ENCODE measurements around the gene PATZ1. TPM values are rescaled to one million over a fixed set of nuclear protein-coding genes. Genes with fewer than 3 reads are reported as not detected.

PATZ1 gene
- total and polyA plus RNA-seq, 9 of the 15 experiments (the other 6 are each of a cell fraction or from before 2014, with no cell fraction given): 0.63 to 7.8 (median 4.2) TPM

GRCh38 chr22:31302006-31302405 is 44.1 kb downstream of the PATZ1 start (continued):
- no peak for TF ChIP-seq MXD1 (CRISPR knock-in tag; IDR thresholded peaks at IDR 0.05; ENCODE audit: borderline replicate concordance, poor library complexity, severe bottlenecking)
- no peak for TF ChIP-seq ZNF511 (CRISPR knock-in tag; IDR thresholded peaks at IDR 0.05)
- TF ChIP-seq ZNF586 (CRISPR knock-in tag; conservative IDR thresholded peaks at IDR 0.05): no peak
- TF ChIP-seq ZNF77 (CRISPR knock-in tag; IDR thresholded peaks at IDR 0.05): no peak

- FAIRE-seq: peak; percentile 23
- H3K9me3 ChIP-seq (replicated peaks; ENCODE audit: control insufficient read depth, insufficient read depth, low read depth, low read length): no peaks in the 10 kb centered on the region
- no peak for TF ChIP-seq CHCHD3 (CRISPR knock-in tag; IDR thresholded peaks at IDR 0.05)
- TF ChIP-seq NCOR1 (IDR thresholded peaks at IDR 0.05): no peak
- no peak for TF ChIP-seq ZNF584 (CRISPR knock-in tag; IDR thresholded peaks at IDR 0.05; ENCODE audit: low read depth)
- no peak for TF ChIP-seq BCLAF1 (IDR thresholded peaks at IDR 0.05; ENCODE audit: borderline replicate concordance in 1 of 2, control insufficient read depth in 1 of 2, low read depth in 2 of 2, low read length in 1 of 2)
- no peak for TF ChIP-seq NFIX (CRISPR knock-in tag; IDR thresholded peaks at IDR 0.05; ENCODE audit: low read depth)
- no peak for TF ChIP-seq CHD2 (IDR thresholded peaks at IDR 0.05; ENCODE audit: low read depth, low read length)
- TF ChIP-seq HSF4 (CRISPR knock-in tag; IDR thresholded peaks at IDR 0.05; ENCODE audit: borderline replicate concordance): no peak
- no peak for TF ChIP-seq MAZ (CRISPR knock-in tag; conservative IDR thresholded peaks at IDR 0.05 in 1 of 2, IDR thresholded peaks at IDR 0.05 in 1 of 2)
- TF ChIP-seq C11orf30 (IDR thresholded peaks at IDR 0.05; ENCODE audit: low read depth): no peak
- no peak for TF ChIP-seq HINFP (tag; conservative IDR thresholded peaks at IDR 0.05; ENCODE audit: low read depth)
- TF ChIP-seq GATAD2B (IDR thresholded peaks at IDR 0.05; ENCODE audit: borderline replicate concordance): no peak
- TF ChIP-seq ZC3H11A (IDR thresholded peaks at IDR 0.05; ENCODE audit: low read depth, low read length): no peak
Observed at GRCh38 chr22:31300896-31301295, 45.2 kb downstream of the PATZ1 start.

More at GRCh38 chr22:31300896-31301295, 45.2 kb downstream of the PATZ1 start:
- POLR2A ChIA-PET: interaction anchor here (1.6 to 1.8 kb wide), 2 partner anchors 9 to 11 kb away, joined by 6 to 7 read pairs; partner anchors contain the start of gene PIK3IP1
- Histone ChIP-seq H3K79me2 (ENCODE audit: control insufficient read depth, insufficient read depth, low read length) (no peaks in the 10 kb centered on the region), H3K9me1 (ENCODE audit: control insufficient read depth, insufficient read depth, low read length) (no peaks in the 10 kb centered on the region), H3K4me1 (replicated peaks in 1 of 2; ENCODE audit: control insufficient read depth in 2 of 2, insufficient read depth in 2 of 2, low read length in 2 of 2) (peaks cover 0 to 3% of the 10 kb centered on the region in 2 experiments; a peak in 2 of 5 replicates), H3K4me3 (no peak overlapping the region), H3K27ac (ENCODE audit: extremely low read depth, low read depth, low read length) (no peak overlapping the region), H3K9ac (ENCODE audit: insufficient read depth in 1 of 2, low read depth in 2 of 2, low read length in 2 of 2) (no peak overlapping the region), H3K4me2 (ENCODE audit: insufficient read depth, low read length) (no peak overlapping the region), H4K20me1 (replicated peaks; ENCODE audit: control insufficient read depth, insufficient read depth, low read length) (no peaks in the 10 kb centered on the region), H3K36me3 (ENCODE audit: control insufficient read depth, insufficient read depth, low read length) (no peaks in the 10 kb centered on the region), H3K27me3 (ENCODE audit: control insufficient read depth in 2 of 2, insufficient read depth in 2 of 2, low read length in 2 of 2) (no peaks in the 10 kb centered on the region), H2AFZ (ENCODE audit: low read depth, low read length) (no peak overlapping the region)
- no peak for DNase-seq (ENCODE audit: extremely low read depth in 1 of 4, low spot score in 3 of 4)
- intact Hi-C loops (cut with micrococcal nuclease) (no loop called here), in situ Hi-C loops (cut with MboI) (no loop called here)
- CTCF ChIA-PET (ENCODE audit: low intra/inter-chr PET ratio): no interaction called here
- no peak for ATAC-seq
- BruUV-seq (replicated peaks): no TSS peak
- WGBS (ENCODE audit: insufficient coverage, low coverage, missing lambda C conversion rate): 32% methylated on average over 3 of the region's 3 CpGs

All from K562 (cell line).